WERI-Rb-1 (cell line): Measurements from ENCODE around the gene SS18.
"Not testable (repeated sequence)": the region's sequence is repeated elsewhere in the genome, so short reads cannot be mapped to it uniquely, and the experiment has no call there.

Experiments
- DNase-seq: peaks from one replicate; pipeline ENCODE4 v3.0.0-alpha.2; 2020
- H3K27ac ChIP-seq: fragments of 250-450 bp; sonication (Bioruptor Pico); 2 replicates; pipeline ENCODE4 v1.5.1; 2020; ENCODE audit warnings: mild to moderate bottlenecking, moderate library complexity
- H3K27me3 ChIP-seq: fragments of 250-450 bp; sonication (Bioruptor Pico); 2 replicates; pipeline ENCODE4 v1.5.1; 2021; ENCODE audit warnings: mild to moderate bottlenecking, low read depth, moderate library complexity; ENCODE audit not compliant: insufficient read depth, severe bottlenecking
- H3K36me3 ChIP-seq: fragments of 250-450 bp; sonication (Bioruptor Pico); 2 replicates; pipeline ENCODE4 v1.5.1; 2020; ENCODE audit warnings: mild to moderate bottlenecking, moderate library complexity
- H3K4me3 ChIP-seq: 2 replicates; pipeline ENCODE4 v1.5.1; 2011; ENCODE audit warnings: low read depth, mild to moderate bottlenecking, control low read depth, low read length
- H3K9me3 ChIP-seq: fragments of 250-450 bp; sonication (Bioruptor Pico); 2 replicates; pipeline ENCODE4 v1.5.1; 2021; ENCODE audit warnings: mild to moderate bottlenecking, moderate library complexity; ENCODE audit not compliant: severe bottlenecking
- CTCF ChIP-seq: IDR thresholded peaks from 2 replicates; pipeline ENCODE4 v1.5.1; 2011; ENCODE audit warnings: low read depth, mild to moderate bottlenecking, control low read depth, inconsistent platforms, low read length

Gene SS18

GRCh38 chr18:26090130-26091046, at the start of gene SS18:
SS18 (minus strand) TSS chr18:26090613; CDS start chr18:26090569, 44 bp downstream.
- H3K27me3 ChIP-seq = no peaks in the 10 kb centered on the region

DNA sequence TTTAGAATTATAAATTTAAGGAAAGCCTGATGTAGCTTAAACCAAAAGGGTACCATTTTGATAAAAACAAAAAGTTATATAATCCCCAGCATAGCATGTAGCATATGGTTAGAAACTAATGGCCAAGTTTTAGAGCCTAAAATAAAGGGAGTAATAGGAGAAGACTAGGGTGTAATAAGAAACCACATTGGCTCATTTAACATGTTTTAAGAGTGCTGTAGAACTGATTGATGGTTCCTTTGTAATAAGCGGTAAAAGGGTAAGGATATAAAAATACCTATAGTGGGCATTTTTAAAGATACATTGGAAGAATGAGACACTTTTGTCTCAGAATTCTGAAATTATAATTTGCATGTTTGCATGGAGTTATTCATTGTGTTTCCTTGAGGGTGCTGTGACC, 45.1 kb upstream of the SS18 start:
- Histone ChIP-seq H3K4me3 (no peak overlapping the region), H3K36me3 (no peaks in the 10 kb centered on the region), H3K27ac (no peak overlapping the region), H3K27me3 (no peaks in the 10 kb centered on the region), H3K9me3 (no peaks in the 10 kb centered on the region)
- no peak for TF ChIP-seq CTCF
- no peak for DNase-seq

More at GRCh38 chr18:26090130-26091046, at the start of gene SS18:
- DNase-seq = peak; percentile 95
- H3K36me3 ChIP-seq = peaks cover 23% of the 10 kb centered on the region
- no peaks in the 10 kb centered on the region for H3K9me3 ChIP-seq
- TF ChIP-seq CTCF = no peak
- H3K4me3 ChIP-seq = peak within 1 kb of the TSS; percentile 90
- peak within 1 kb of the TSS; percentile 93 for H3K27ac ChIP-seq

DNA sequence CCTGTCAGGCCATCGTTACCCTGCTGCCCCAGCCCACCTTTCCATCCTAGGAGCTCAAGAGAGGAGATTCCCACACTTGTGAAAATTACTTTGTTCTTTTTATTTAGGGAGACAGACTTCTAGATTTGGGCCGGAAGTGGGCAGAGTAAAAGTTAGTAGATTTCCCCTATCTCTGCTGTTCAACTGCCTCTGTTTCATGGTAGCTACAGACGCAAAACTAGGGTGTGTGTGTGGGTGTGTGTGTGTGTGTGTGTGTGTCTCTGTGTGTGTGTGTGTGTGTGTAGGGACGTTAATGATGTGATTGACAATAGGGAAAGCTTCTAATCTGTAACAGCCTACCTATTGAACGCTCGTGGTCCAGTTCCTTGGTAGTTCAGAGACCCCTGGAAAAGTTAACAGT, 43.7 kb upstream of the SS18 start:
- Histone ChIP-seq H3K27me3 (no peaks in the 10 kb centered on the region), H3K36me3 (no peaks in the 10 kb centered on the region), H3K4me3 (no peak overlapping the region), H3K9me3 (no peaks in the 10 kb centered on the region), H3K27ac (no peak overlapping the region)
- DNase-seq = no peak
- TF ChIP-seq CTCF = no peak

DNA sequence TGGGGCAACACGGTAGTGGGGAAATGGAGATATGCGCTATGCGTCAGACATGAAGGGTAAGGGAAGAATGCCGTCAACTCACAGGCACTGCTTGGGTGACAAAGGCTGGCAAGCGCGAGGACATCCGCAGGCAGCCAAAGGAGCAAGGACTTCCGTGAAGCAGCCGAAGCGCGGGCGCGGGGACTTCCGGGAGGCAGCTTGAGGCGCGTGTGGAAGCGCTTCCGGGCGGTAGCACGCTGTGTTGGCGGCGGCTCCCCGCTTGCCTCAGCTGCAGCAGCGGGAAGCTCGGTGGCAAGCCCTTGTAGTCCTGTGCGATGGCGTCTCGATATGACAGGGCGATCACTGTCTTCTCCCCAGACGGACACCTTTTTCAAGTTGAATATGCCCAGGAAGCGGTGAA, 43.2 kb upstream of the SS18 start, which contains the start of gene PSMA8:
TSS of gene PSMA8 (plus strand) at position 218 of the 400 bp plus-strand sequence. CDS start at position 315, 97 bp downstream.
- H3K27ac ChIP-seq = no peak within 1 kb of the TSS
- no peak for DNase-seq
- H3K36me3 ChIP-seq = no peaks in the 10 kb centered on the region
- no peak within 1 kb of the TSS for H3K4me3 ChIP-seq
- H3K27me3 ChIP-seq = no peaks in the 10 kb centered on the region
- no peak for TF ChIP-seq CTCF
- no peaks in the 10 kb centered on the region for H3K9me3 ChIP-seq

DNA sequence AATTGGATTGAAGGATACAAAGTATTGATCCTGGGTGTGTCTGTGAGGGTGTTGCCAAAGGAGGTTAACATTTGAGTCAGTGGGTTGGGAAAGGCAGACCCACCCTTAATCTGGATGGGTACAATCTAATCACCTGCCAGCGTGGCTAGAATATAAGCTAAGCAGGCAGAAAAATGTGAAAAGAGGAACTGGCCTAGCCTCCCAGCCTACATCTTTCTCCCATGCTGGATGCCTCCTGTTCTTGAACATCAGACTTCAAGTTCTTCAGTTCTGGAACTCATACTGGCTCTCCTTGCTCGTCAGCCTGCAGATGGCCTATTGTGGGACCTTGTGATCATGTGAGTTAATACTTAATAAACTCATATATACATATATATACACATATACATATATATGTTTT, 37.8 kb upstream of the SS18 start:
- H3K27me3 ChIP-seq, DNase-seq: not testable (repeated sequence)

GRCh38 chr18:26127786-26128185, 37.4 kb upstream of the SS18 start:
- Histone ChIP-seq H3K4me3 (no peak overlapping the region), H3K9me3 (no peaks in the 10 kb centered on the region), H3K27me3 (no peaks in the 10 kb centered on the region), H3K36me3 (no peaks in the 10 kb centered on the region), H3K27ac (no peak overlapping the region)
- TF ChIP-seq CTCF = no peak
- DNase-seq = no peak

More for the DNA sequence above, 37.8 kb upstream of the SS18 start:
- not testable (repeated sequence) for H3K9me3 ChIP-seq, H3K4me3 ChIP-seq, H3K27ac ChIP-seq, H3K36me3 ChIP-seq

- H3K27ac ChIP-seq, DNase-seq, H3K27me3 ChIP-seq, H3K36me3 ChIP-seq, H3K9me3 ChIP-seq, H3K4me3 ChIP-seq: not testable (repeated sequence)
Measured at GRCh38 chr18:26121994-26122393, 31.6 kb upstream of the SS18 start.
